ENCODE results near the gene ANAPC15.

The ANAPC15 gene

DNA sequence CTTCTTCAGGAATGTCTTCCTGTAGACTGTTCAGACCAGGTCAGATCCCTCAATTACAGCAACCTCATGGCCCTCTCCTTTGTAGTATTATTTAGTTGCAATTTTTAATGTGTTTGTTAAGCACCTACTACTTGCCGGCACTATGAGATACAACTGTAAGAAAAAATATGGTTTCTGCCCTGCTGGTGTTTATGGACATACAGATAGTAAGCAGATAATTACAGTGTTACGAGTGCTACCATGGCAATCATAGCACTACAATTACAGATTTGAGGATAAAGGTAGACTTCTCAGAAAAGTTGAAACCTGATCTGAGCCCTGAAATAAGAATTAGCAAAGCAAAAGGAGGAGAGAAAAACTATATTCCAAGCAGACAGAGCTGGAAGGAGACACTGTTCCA, 29.1 kb downstream of the ANAPC15 start:
- no peak for DNase-seq

GRCh38 chr11:72081821-72082453, 30.6 kb downstream of the ANAPC15 start:
- no peak for DNase-seq

DNA sequence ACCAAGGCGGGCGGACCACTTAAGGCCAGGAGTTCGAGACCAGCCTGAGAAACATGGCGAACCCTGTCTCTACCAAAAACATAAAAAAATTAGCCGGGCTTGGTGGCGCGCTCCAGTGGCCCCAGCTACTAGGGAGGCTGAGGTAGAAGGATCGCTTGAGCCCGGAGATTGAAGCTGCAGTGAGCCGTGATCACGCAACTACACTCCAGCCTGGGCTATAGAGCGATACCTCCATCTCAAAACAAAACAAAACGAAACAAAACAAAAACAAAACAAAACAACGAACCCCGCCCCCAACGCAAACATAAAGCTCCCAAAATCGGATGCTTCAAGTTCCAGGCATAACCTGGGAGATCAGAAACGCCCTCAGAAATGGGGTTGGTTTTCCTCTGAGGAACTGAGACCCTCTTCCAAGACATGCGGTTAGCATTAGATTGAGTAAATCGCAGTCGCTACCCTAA, 31.3 kb downstream of the ANAPC15 start:
- no peak for DNase-seq

- peak; percentile 99 for DNase-seq
Observed at GRCh38 chr11:72080326-72081183, 31.9 kb downstream of the ANAPC15 start, which contains the start of the genes LRRC51 and NUMA1. Gene LRRC51, plus strand, starts transcription at chr11:72080850. Its CDS starts 8,234 bp downstream, at chr11:72089084. Gene NUMA1, minus strand, starts transcription at chr11:72080542. Its CDS starts 44,599 bp downstream, at chr11:72035943.

- no peak for DNase-seq
Observed at GRCh38 chr11:72079819-72080325, 32.6 kb downstream of the ANAPC15 start.

- no peak for DNase-seq
Observed at GRCh38 chr11:72078477-72078876, 34.0 kb downstream of the ANAPC15 start.

GRCh38 chr11:72075756-72076155, 36.7 kb downstream of the ANAPC15 start:
- no peak for DNase-seq

DNA sequence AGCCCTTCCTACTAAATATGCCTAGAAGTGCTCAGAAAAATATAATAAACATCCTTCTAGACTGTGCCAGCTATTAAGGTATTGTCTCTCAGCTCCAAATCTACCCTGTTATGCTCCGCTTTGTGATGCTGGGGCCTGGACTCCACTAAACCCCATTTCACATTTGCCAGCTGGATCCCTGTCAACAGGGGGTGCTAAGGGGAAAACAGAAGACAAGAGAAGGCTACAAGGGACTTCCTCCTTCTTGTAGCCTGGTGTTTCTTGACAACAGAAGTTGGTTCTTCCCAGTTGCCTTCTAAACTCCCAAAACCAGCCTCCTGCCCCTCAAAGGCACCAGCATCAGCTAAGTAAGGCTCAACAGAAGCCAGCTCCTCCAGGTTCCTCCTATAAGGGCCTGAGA, 37.4 kb downstream of the ANAPC15 start:
- DNase-seq = no peak

DNA sequence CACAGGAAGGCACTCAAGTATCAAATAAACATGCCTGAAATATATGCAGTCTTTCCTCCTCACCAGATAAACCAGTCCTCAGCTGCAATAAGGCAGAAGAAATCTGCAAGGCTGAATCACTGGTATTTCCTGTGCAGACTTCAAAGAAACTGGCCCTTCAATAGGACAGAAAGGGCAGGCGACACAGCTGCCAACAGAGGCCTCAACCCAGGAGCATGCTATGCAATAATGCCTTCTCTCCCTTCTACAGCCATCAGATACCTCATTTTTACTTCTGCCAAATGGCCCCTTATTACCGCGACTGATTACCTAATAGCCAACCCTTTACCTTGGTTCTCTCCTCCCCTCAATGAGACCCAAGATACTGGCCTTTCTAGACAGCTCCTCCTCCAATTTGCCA, 40.1 kb downstream of the ANAPC15 start:
- DNase-seq = peak; percentile 41

DNA sequence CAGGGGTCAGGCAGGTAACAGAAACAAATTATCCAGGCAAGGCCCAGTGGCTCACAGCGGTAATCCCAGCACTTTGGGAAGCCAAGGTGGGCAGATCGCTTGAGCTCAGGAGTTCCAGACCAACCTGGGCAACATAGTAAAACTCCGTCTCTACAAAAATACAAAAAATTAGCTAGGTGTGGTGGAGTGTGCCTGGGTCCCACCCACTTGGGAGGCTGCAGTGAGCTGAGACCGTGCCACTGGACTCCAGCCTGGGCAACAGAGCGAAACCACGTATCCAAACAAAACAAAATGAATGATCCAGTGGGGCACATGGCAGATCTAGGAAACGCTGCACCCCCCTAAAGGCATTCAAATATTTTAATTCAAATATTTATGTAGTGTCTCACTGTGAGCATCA, 42.0 kb downstream of the ANAPC15 start:
- DNase-seq = peak; percentile 41

DNA sequence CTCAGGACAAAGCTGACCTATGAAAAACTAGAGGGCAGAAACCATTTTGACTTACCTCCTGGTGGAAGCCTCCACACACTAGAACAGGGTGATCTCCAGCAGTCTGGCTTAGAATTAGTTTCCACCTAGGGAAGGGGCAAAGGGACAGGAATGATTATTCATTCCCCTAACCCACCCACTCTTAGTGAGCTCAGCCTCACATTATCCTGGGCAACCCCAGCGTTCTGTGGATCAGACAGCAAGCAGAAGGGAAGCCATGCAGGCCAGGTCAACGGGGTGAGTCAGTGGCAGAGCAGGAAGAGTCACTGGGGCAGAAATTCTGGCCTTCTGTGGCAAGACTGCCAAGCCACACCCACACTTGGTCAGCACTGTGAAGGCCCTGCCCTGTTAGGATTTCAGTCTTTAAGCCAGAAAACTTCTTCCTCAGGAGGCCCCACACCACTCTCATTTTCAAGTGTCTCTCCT, 42.7 kb downstream of the ANAPC15 start:
- peak; percentile 92 for DNase-seq

DNA sequence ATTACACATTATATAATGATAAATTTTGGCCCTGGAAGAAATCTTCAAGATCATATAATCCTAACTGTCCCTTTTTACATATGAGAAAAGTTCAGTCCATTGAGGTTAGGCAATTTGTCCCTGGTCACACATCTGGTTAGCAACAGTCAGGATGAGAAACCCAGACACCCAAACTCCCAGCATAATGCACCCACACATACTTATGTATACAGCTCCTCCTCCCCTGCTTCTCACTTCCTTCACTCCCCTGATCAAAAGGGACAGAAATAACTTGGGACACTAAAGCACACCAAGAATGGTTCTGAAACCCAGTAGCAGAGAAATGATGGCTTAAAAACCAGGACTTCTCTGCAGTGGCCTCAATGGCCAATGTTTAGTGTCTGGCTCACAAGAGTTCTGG, 43.3 kb downstream of the ANAPC15 start:
- peak; percentile 15 for DNase-seq

- no peak for DNase-seq
Observed at GRCh38 chr11:72067676-72068075, 44.8 kb downstream of the ANAPC15 start.

DNA sequence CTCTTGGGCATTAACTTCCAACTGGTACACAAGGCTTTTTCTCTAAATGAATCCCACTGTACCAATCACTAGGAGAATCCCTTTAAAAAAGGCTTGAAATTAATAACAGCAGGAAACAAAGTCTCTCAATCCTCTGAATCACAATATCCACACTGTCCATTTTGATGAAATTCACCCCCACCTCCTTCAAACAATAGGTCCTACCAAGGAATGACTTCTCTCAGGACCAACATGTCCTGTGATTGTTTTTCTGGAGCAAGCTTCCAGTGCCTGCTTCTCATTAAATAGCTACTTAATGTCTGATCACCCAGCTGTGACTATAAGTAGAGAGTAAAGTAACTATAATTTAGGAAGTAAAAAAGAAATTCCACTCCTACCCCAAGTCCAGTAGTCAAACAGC, 45.2 kb downstream of the ANAPC15 start:
- DNase-seq = no peak

DNA sequence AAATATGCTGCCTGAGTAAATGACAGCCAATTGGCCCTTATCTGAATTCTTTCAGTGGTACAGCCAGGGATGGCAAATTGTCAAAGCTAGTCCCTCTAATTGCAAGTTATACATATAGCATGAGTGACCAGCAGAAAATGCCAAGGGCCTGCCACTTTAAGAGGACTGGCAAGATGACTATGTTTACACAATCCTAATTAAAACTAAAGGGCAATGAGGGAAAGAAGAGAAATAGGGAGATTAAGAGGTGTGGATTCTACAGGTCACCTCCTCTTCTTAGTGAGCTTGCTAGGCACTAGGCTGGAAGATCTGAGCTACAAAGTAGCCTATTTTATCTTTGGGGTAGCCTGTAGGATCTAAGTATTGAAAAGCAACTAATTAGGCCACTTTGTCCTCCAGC, 45.6 kb downstream of the ANAPC15 start:
- DNase-seq = no peak

GRCh38 chr11:72061739-72062396, 50.6 kb downstream of the ANAPC15 start:
- DNase-seq = no peak

Data from kidney glomerular epithelial cell (primary cell).